Caco-2 (cell line): ENCODE results near the gene NPIPB8. TPM values are rescaled to one million over a fixed set of nuclear protein-coding genes. Genes with fewer than 3 reads are reported as not detected.
"Not testable (repeated sequence)": the region's sequence is repeated elsewhere in the genome, so short reads cannot be mapped to it uniquely, and the experiment has no call there.

Source experiments
- BruUV-seq: library from RNA; stranded (reverse); fragments of 400-500 nt; replicated peaks from 2 replicates; lab custom pipeline; 2021; lab: Mats Ljungman, UMichigan
- CTCF ChIA-PET: fragments of 300-600 bp; sonication (Branson Sonifier 250); formaldehyde crosslinking; loops from one replicate; lab custom pipeline; 2022; ENCODE audit warnings: antibody characterized with exemption; lab: Charles Lee
- POLR2A ChIA-PET: fragments of 300-600 bp; sonication (Branson Sonifier 250); formaldehyde crosslinking; loops from one replicate; lab custom pipeline; 2022; ENCODE audit warnings: antibody characterized with exemption; lab: Charles Lee
- DNase-seq, 2 experiments: peaks; one replicate each; pipeline versions ENCODE4 v3.0.0 to v3.0.0-alpha.2; 2020 to 2022
- H3K27me3 ChIP-seq: replicated peaks from 2 replicates; pipeline ENCODE4 v1.6.0; 2011; ENCODE audit warnings: low read length; ENCODE audit not compliant: control insufficient read depth, insufficient read depth
- H3K36me3 ChIP-seq: 2 replicates; pipeline ENCODE4 v1.5.1; 2011; ENCODE audit warnings: low read length; ENCODE audit not compliant: control insufficient read depth, insufficient read depth
- H3K4me1 ChIP-seq: fragments of 250-450 bp; sonication (Bioruptor Pico); 2 replicates; pipeline ENCODE4 v1.5.1; 2020; ENCODE audit warnings: mild to moderate bottlenecking
- H3K4me3 ChIP-seq: 2 replicates; pipeline ENCODE4 v1.5.1; 2011; ENCODE audit warnings: low read depth, mild to moderate bottlenecking, control low read depth, low read length
- H3K9me3 ChIP-seq: fragments of 250-450 bp; sonication (Bioruptor Pico); 2 replicates; pipeline ENCODE4 v1.5.1; 2020; ENCODE audit warnings: mild to moderate bottlenecking, moderate library complexity
- H3K27ac Mint-ChIP-seq: one replicate; pipeline ENCODE4 v1.8.0; 2022; ENCODE audit warnings: mixed read lengths; ENCODE audit not compliant: unreplicated experiment
- H3K27me3 Mint-ChIP-seq: one replicate; pipeline ENCODE4 v1.8.0; 2022; ENCODE audit warnings: mixed read lengths; ENCODE audit not compliant: insufficient read depth, unreplicated experiment
- H3K36me3 Mint-ChIP-seq: one replicate; pipeline ENCODE4 v1.8.0; 2022; ENCODE audit warnings: mild to moderate bottlenecking, mixed read lengths; ENCODE audit not compliant: insufficient read depth, unreplicated experiment
- H3K4me1 Mint-ChIP-seq: one replicate; pipeline ENCODE4 v1.8.0; 2022; ENCODE audit warnings: low read depth, mixed read lengths; ENCODE audit not compliant: unreplicated experiment
- H3K4me3 Mint-ChIP-seq: one replicate; pipeline ENCODE4 v1.8.0; 2022; ENCODE audit warnings: mild to moderate bottlenecking, moderate library complexity, mixed read lengths; ENCODE audit not compliant: unreplicated experiment
- H3K9me3 Mint-ChIP-seq: one replicate; pipeline ENCODE4 v1.8.0; 2022; ENCODE audit warnings: mixed read lengths; ENCODE audit not compliant: unreplicated experiment
- intact Hi-C: fragments of 100-400 bp; cut with micrococcal nuclease; formaldehyde crosslinking; loops from one replicate; pipeline ENCODE4 v1.10.0; 2022; ENCODE audit not compliant: unreplicated experiment
- total RNA-seq: library from RNA; stranded (reverse); gene quantifications from 2 replicates; pipeline ENCODE4 v1.2.3, GENCODE V29; 2022
- TF ChIP-seq, protein P1 (sequence below), 2 experiments: fragments of 200-600 bp in 1 of 2; IDR thresholded peaks; 1 replicate in 1 of 2; 2 replicates in 1 of 2; pipeline versions ENCODE4 v1.5.1 to v1.8.0; 2011 to 2022; ENCODE audit warnings: antibody characterized with exemption in 1 of 2, control low read depth in 1 of 2, inconsistent platforms in 1 of 2, low read depth in 1 of 2, low read length in 1 of 2, mild to moderate bottlenecking in 1 of 2, moderate library complexity in 1 of 2; ENCODE audit not compliant: insufficient read depth in 1 of 2, severe bottlenecking in 1 of 2, unreplicated experiment in 1 of 2

The NPIPB8 gene
- total RNA-seq, 1 experiment from 2014 or later: 0.48 TPM

DNA sequence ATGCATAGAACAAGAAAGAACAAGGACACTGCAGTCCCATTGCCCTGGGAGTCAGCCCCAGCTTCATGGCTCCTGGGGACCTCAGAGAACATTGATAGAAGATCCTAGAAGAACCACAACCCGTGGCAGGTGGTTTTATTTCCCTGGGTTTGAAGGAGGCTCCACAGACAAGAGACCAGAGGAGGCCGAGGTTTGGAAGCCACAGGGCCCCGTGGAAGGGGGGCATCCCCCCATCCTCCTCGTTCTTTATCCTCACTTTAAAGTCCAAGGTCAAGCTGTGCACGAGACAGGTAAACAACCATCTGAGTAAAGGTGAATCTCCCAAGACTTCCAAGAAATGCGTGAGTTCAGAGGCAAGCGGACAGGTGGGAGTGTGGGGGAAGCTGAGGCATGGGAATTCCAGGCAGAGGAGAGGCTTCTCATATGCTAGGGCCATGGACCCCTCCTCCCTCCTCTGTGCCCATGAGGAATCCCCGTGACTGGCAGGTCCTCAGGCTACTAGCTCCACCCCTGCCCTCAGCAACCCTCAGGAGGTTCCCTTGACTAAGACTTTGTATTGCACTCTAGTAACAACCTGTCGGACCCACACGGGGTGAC is 27.2 kb upstream of the NPIPB8 start:
- no peaks in the 10 kb centered on the region for H3K27me3 Mint-ChIP-seq
- no peaks in the 10 kb centered on the region for H3K9me3 Mint-ChIP-seq
- ChIA-PET POLR2A (no interaction called here), CTCF (no interaction called here)
- no peaks in the 10 kb centered on the region for H3K4me1 Mint-ChIP-seq
- peaks cover 6% of the 10 kb centered on the region for H3K36me3 Mint-ChIP-seq
- no peak overlapping the region for H3K27ac Mint-ChIP-seq
- DNase-seq: no peak
- Histone ChIP-seq H3K36me3 (no peaks in the 10 kb centered on the region), H3K4me1 (no peaks in the 10 kb centered on the region), H3K9me3 (no peaks in the 10 kb centered on the region), H3K27me3 (no peaks in the 10 kb centered on the region), H3K4me3 (no peak overlapping the region)
- H3K4me3 Mint-ChIP-seq: no peak overlapping the region
- BruUV-seq: no TSS peak
- intact Hi-C loops: no loop called here
- TF ChIP-seq, protein P1, sequence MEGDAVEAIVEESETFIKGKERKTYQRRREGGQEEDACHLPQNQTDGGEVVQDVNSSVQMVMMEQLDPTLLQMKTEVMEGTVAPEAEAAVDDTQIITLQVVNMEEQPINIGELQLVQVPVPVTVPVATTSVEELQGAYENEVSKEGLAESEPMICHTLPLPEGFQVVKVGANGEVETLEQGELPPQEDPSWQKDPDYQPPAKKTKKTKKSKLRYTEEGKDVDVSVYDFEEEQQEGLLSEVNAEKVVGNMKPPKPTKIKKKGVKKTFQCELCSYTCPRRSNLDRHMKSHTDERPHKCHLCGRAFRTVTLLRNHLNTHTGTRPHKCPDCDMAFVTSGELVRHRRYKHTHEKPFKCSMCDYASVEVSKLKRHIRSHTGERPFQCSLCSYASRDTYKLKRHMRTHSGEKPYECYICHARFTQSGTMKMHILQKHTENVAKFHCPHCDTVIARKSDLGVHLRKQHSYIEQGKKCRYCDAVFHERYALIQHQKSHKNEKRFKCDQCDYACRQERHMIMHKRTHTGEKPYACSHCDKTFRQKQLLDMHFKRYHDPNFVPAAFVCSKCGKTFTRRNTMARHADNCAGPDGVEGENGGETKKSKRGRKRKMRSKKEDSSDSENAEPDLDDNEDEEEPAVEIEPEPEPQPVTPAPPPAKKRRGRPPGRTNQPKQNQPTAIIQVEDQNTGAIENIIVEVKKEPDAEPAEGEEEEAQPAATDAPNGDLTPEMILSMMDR (IDR thresholded peaks at IDR 0.05; ENCODE audit: insufficient read depth in 1 of 2, low read depth in 1 of 2, low read length in 1 of 2, severe bottlenecking in 1 of 2, unreplicated experiment in 1 of 2): no peak

DNA sequence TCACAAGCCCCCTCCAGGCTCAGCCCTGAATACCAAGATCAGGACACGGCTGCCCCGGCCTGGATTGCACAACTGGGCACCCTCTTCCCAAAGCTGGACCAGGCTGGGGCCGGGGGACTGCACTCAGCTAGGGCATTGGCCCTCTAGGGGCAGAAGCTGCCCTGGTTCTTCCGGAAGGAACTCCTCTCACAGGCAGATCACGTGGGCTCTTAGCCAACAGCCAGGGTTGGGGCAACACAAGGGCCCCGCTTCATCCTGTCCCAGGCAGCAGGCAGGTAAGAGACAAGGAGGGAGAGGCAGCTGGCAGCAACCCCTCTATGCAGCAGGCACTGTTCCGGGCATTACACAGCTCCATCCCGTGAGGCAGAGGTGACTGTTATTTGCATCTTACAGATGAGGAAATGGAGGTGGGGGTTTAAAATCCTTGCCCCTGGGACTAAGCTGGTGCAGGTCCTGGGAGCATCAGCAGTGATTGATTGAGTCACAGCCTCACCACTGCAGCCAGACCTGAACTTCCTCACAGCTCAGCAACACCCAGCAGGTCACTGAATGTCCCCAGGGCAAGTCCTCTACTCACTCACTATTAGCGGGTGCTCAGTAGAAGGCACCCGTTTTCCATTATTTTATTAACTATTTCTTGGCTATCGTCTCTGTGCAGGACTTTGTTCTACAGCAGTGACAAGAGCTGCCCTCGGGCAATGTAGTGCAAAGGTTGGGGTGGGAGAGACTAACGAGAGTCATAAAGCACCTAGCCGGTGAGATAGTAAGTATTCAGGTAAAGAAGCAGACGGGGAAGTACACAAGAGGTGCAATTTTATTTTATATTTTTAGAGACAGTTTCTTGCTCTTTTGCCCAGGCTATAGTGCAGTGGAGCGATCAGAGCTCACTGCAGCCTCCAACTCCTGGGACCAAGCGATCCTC is 25.2 kb upstream of the NPIPB8 start:
- POLR2A ChIA-PET, intact Hi-C loops, H3K4me1 ChIP-seq, H3K9me3 ChIP-seq, DNase-seq, BruUV-seq, H3K4me3 ChIP-seq, H3K4me3 Mint-ChIP-seq, H3K27me3 Mint-ChIP-seq, CTCF ChIA-PET, H3K36me3 ChIP-seq, H3K27me3 ChIP-seq, H3K4me1 Mint-ChIP-seq, H3K36me3 Mint-ChIP-seq, H3K27ac Mint-ChIP-seq, H3K9me3 Mint-ChIP-seq: not testable (repeated sequence)

DNA sequence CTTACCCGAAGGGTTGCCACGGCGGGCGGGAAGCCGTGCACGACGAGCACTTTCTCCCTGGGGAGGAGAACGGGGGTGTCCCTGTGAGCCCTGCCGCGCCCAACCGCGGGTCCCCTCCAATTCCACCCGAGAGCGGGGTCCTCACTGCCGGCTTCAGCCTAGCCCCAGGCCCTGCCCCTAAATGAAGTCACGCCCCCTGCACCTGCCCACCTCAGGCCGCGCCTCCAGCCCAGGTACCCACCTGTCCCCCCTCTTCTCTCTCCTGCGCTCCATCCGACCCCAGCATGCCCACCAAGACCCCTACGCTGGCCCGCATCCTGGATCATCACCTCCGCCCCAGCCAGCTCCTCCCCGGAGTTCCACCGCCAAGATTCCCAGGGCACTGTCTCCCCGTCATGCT is 24.0 kb upstream of the NPIPB8 start:
- H3K4me3 ChIP-seq, H3K27ac Mint-ChIP-seq, DNase-seq, CTCF ChIA-PET, H3K27me3 ChIP-seq, H3K4me1 ChIP-seq, H3K9me3 Mint-ChIP-seq, H3K27me3 Mint-ChIP-seq, H3K36me3 Mint-ChIP-seq, H3K9me3 ChIP-seq, H3K4me1 Mint-ChIP-seq, BruUV-seq, intact Hi-C loops, POLR2A ChIA-PET, H3K4me3 Mint-ChIP-seq, H3K36me3 ChIP-seq: not testable (repeated sequence)

DNA sequence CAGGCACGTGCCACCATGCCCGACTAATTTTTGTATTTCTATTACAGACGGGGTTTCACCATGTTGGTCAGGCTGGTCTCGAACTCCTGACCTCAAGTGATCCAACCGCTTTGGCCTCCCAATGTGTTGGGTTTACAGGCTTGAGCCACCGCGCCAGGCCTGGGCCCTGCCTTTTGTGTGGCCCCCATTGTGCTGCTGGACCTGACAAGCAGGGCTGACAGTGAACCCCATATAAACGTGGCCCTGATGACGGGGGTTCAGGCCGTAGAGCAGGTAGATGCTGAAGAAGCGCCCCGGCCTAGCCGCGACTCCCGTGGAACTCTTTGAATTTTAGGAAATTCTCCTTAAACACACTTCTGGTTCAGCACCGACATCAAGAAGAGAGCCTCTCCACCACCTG is 23.3 kb upstream of the NPIPB8 start:
- H3K4me3 Mint-ChIP-seq, intact Hi-C loops, POLR2A ChIA-PET, H3K4me1 ChIP-seq, H3K27ac Mint-ChIP-seq, H3K4me3 ChIP-seq, CTCF ChIA-PET, DNase-seq, BruUV-seq, H3K27me3 Mint-ChIP-seq, H3K4me1 Mint-ChIP-seq, H3K27me3 ChIP-seq, H3K9me3 Mint-ChIP-seq, H3K9me3 ChIP-seq, H3K36me3 ChIP-seq: not testable (repeated sequence)
- H3K36me3 Mint-ChIP-seq: peaks cover 12% of the 10 kb centered on the region
